WTC11 (cell line): ENCODE data around the gene CCDC154. TPM values are rescaled to one million over a fixed set of nuclear protein-coding genes. Genes with fewer than 3 reads are reported as not detected.

Experiments
- ATAC-seq: fragments of 200-7000 bp; cut with Tn5 transposase; 2 replicates; pipeline ENCODE4 v1.10.0; 2021; ENCODE audit warnings: mild to moderate bottlenecking, moderate library complexity
- CTCF ChIA-PET: fragments of 300-600 bp; sonication (Branson Sonifier 250); formaldehyde crosslinking; loops from one replicate; lab custom pipeline; 2021; ENCODE audit warnings: antibody characterized with exemption; lab: Charles Lee
- POLR2A ChIA-PET: fragments of 350-600 bp; sonication (Branson Sonifier 250); formaldehyde crosslinking; loops from one replicate; lab custom pipeline; 2021; ENCODE audit warnings: antibody characterized with exemption; lab: Charles Lee
- DNase-seq: peaks from one replicate; pipeline ENCODE4 v3.0.0; 2021; ENCODE audit warnings: low spot score
- H3K27ac Mint-ChIP-seq: 2 replicates; pipeline ENCODE4 v1.8.0; 2021; ENCODE audit warnings: mixed read lengths
- H3K27me3 Mint-ChIP-seq: 2 replicates; pipeline ENCODE4 v1.8.0; 2021; ENCODE audit warnings: low read depth, mild to moderate bottlenecking, moderate library complexity, mixed read lengths
- H3K36me3 Mint-ChIP-seq: 2 replicates; pipeline ENCODE4 v1.8.0; 2021; ENCODE audit warnings: mixed read lengths
- H3K4me1 Mint-ChIP-seq: 2 replicates; pipeline ENCODE4 v1.8.0; 2022; ENCODE audit warnings: mixed read lengths
- H3K4me3 Mint-ChIP-seq: 2 replicates; pipeline ENCODE4 v1.8.0; 2021; ENCODE audit warnings: mild to moderate bottlenecking, moderate library complexity, mixed read lengths
- H3K9me3 Mint-ChIP-seq: 2 replicates; pipeline ENCODE4 v1.8.0; 2021; ENCODE audit warnings: mixed read lengths
- AFF4 ChIP-seq: sonication (generic); formaldehyde crosslinking; IDR thresholded peaks from 2 replicates; pipeline ENCODE4 v1.8.1; 2023; ENCODE audit warnings: mild to moderate bottlenecking, missing genetic modification reagents, borderline replicate concordance
- ATF3 ChIP-seq: sonication (generic); formaldehyde crosslinking; conservative IDR thresholded peaks from 2 replicates; pipeline ENCODE4 v1.8.1; 2022; ENCODE audit warnings: mild to moderate bottlenecking, missing genetic modification reagents
- GRHL2 ChIP-seq: fragments of 250-450 bp; sonication (Bioruptor Pico); IDR thresholded peaks from 2 replicates; pipeline ENCODE4 v1.8.0; 2022; ENCODE audit warnings: mild to moderate bottlenecking, moderate library complexity; ENCODE audit not compliant: insufficient replicate concordance, severe bottlenecking
- GTF2I ChIP-seq: fragments of 250-450 bp; sonication (Bioruptor Pico); conservative IDR thresholded peaks from 2 replicates; pipeline ENCODE4 v1.4.0; 2021; ENCODE audit warnings: mild to moderate bottlenecking
- JAZF1 ChIP-seq: fragments of 250-450 bp; sonication (Bioruptor Pico); IDR thresholded peaks from 2 replicates; pipeline ENCODE4 v1.9.0; 2021; ENCODE audit warnings: moderate library complexity, mild to moderate bottlenecking, inconsistent platforms
- JUN ChIP-seq: sonication (generic); formaldehyde crosslinking; IDR thresholded peaks from 2 replicates; pipeline ENCODE4 v1.8.0; 2023; ENCODE audit warnings: mild to moderate bottlenecking, missing genetic modification reagents
- MAX ChIP-seq: sonication (generic); formaldehyde crosslinking; IDR thresholded peaks from 2 replicates; pipeline ENCODE4 v1.8.0; 2022; ENCODE audit warnings: mild to moderate bottlenecking, missing genetic modification reagents
- MLX ChIP-seq: sonication (generic); formaldehyde crosslinking; IDR thresholded peaks from 2 replicates; pipeline ENCODE4 v1.8.1; 2023; ENCODE audit warnings: mild to moderate bottlenecking, missing genetic modification reagents, moderate library complexity
- MYBL2 ChIP-seq: sonication (generic); formaldehyde crosslinking; IDR thresholded peaks from 2 replicates; pipeline ENCODE4 v1.8.1; 2023; ENCODE audit warnings: mild to moderate bottlenecking, moderate library complexity, missing genetic modification reagents
- PRDM15 ChIP-seq: sonication (generic); formaldehyde crosslinking; IDR thresholded peaks from 2 replicates; pipeline ENCODE4 v1.8.0; 2022; ENCODE audit warnings: missing genetic modification reagents
- RELA ChIP-seq: sonication (generic); formaldehyde crosslinking; IDR thresholded peaks from 2 replicates; pipeline ENCODE4 v1.8.1; 2022; ENCODE audit warnings: missing genetic modification reagents, mild to moderate bottlenecking, borderline replicate concordance
- SMAD4 ChIP-seq: sonication (generic); formaldehyde crosslinking; IDR thresholded peaks from 2 replicates; pipeline ENCODE4 v1.8.0; 2022; ENCODE audit warnings: mild to moderate bottlenecking, missing genetic modification reagents
- USF1 ChIP-seq: sonication (generic); formaldehyde crosslinking; IDR thresholded peaks from 2 replicates; pipeline ENCODE4 v1.8.0; 2022; ENCODE audit warnings: mild to moderate bottlenecking, missing genetic modification reagents
- ZNF121 ChIP-seq: sonication (generic); formaldehyde crosslinking; IDR thresholded peaks from 2 replicates; pipeline ENCODE4 v1.8.0; 2023; ENCODE audit warnings: missing genetic modification reagents
- ZNF317 ChIP-seq: sonication (generic); formaldehyde crosslinking; IDR thresholded peaks from 2 replicates; pipeline ENCODE4 v1.8.1; 2023; ENCODE audit warnings: low read depth, mild to moderate bottlenecking, moderate library complexity, missing genetic modification reagents, borderline replicate concordance
- ZNF423 ChIP-seq: fragments of 250-450 bp; sonication (Bioruptor Pico); IDR thresholded peaks from 2 replicates; pipeline ENCODE4 v2.1.2; 2022; ENCODE audit warnings: mild to moderate bottlenecking, moderate library complexity
- ZNF512 ChIP-seq: sonication (generic); formaldehyde crosslinking; IDR thresholded peaks from 2 replicates; pipeline ENCODE4 v1.8.1; 2022; ENCODE audit warnings: missing genetic modification reagents, borderline replicate concordance
- total RNA-seq: library from RNA; stranded (reverse); gene quantifications from 3 replicates; pipeline ENCODE4 v1.2.3, GENCODE V29; 2021

CCDC154 gene
- total RNA-seq, 1 experiment from 2014 or later, result 0.46 TPM

GRCh38 chr16:1450218-1450617, 5.9 kb upstream of the CCDC154 start (continued):
- TF ChIP-seq GRHL2 (CRISPR knock-in tag), result no peak
- TF ChIP-seq AFF4 (CRISPR knock-in tag), result no peak
- no peak for TF ChIP-seq ATF3
- TF ChIP-seq ZNF512 (CRISPR knock-in tag), result no peak
- TF ChIP-seq RELA (CRISPR knock-in tag), result no peak
- TF ChIP-seq GTF2I (CRISPR knock-in tag), result no peak

GRCh38 chr16:1449201-1449788, 4.9 kb upstream of the CCDC154 start:
- no peaks in the 10 kb centered on the region for H3K9me3 Mint-ChIP-seq
- H3K27ac Mint-ChIP-seq, result no peak overlapping the region
- peaks cover 6% of the 10 kb centered on the region; the same call in 1 of the 2 replicates for H3K36me3 Mint-ChIP-seq
- H3K4me3 Mint-ChIP-seq, result no peak overlapping the region
- no peak for DNase-seq
- H3K27me3 Mint-ChIP-seq, result no peaks in the 10 kb centered on the region
- ChIA-PET CTCF (no interaction called here), POLR2A (no interaction called here)
- TF ChIP-seq ZNF423, result no peak
- TF ChIP-seq MYBL2 (CRISPR knock-in tag), result no peak
- no peak for TF ChIP-seq PRDM15 (CRISPR knock-in tag)
- no peak for TF ChIP-seq MAX (CRISPR knock-in tag)
- no peak for TF ChIP-seq SMAD4 (CRISPR knock-in tag)
- no peak for TF ChIP-seq JAZF1 (CRISPR knock-in tag)
- no peak for TF ChIP-seq USF1 (CRISPR knock-in tag)
- TF ChIP-seq GRHL2 (CRISPR knock-in tag), result no peak
- TF ChIP-seq ZNF121 (CRISPR knock-in tag), result no peak
- no peak for TF ChIP-seq JUN (CRISPR knock-in tag)
- no peak for TF ChIP-seq ZNF317 (CRISPR knock-in tag)
- TF ChIP-seq MLX (CRISPR knock-in tag), result no peak
- H3K4me1 Mint-ChIP-seq, result no peaks in the 10 kb centered on the region
- no peak for ATAC-seq
